ENCODE measurements around the gene PAN3.

The PAN3 gene

DNA sequence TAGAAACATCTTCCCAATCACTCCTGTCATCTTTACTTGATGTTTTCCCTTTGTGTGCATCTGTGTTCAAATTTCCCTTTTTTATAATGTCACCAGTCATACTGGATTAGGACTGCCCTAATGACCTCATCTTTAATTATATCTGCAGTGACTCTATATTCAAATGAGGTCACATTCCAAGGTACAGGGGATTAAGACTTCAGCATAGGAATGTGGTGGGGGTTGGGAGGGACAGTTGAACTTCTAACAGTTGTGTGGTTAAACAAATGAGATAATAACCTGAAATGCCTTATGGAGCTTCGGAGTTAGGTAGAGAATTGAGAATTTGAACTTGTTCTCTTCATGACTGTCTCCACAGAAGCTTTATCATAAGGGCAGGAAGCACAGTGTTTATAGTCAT is 23.0 kb downstream of the PAN3 start:
- Histone ChIP-seq H3K4me3 (replicated peaks; ENCODE audit: insufficient read depth, low read length) (no peak overlapping the region), H3K27ac (replicated peaks) (no peak overlapping the region), H3K27me3 (ENCODE audit: insufficient read depth, poor library complexity, severe bottlenecking) (no peaks in the 10 kb centered on the region)
- DNase-seq (ENCODE audit: low read depth in 1 of 2, low spot score in 1 of 2), result no peak
- no peak for TF ChIP-seq GABPA (IDR thresholded peaks at IDR 0.05; ENCODE audit: low read depth)
- no peak for TF ChIP-seq SPI1 (IDR thresholded peaks at IDR 0.05; ENCODE audit: borderline replicate concordance, low read depth)
- TF ChIP-seq, protein P1, sequence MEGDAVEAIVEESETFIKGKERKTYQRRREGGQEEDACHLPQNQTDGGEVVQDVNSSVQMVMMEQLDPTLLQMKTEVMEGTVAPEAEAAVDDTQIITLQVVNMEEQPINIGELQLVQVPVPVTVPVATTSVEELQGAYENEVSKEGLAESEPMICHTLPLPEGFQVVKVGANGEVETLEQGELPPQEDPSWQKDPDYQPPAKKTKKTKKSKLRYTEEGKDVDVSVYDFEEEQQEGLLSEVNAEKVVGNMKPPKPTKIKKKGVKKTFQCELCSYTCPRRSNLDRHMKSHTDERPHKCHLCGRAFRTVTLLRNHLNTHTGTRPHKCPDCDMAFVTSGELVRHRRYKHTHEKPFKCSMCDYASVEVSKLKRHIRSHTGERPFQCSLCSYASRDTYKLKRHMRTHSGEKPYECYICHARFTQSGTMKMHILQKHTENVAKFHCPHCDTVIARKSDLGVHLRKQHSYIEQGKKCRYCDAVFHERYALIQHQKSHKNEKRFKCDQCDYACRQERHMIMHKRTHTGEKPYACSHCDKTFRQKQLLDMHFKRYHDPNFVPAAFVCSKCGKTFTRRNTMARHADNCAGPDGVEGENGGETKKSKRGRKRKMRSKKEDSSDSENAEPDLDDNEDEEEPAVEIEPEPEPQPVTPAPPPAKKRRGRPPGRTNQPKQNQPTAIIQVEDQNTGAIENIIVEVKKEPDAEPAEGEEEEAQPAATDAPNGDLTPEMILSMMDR (IDR thresholded peaks at IDR 0.05; ENCODE audit: insufficient read depth, low read length), result no peak
- no peak for TF ChIP-seq POLR2AphosphoS5 (IDR thresholded peaks at IDR 0.05; ENCODE audit: low read depth)
- TF ChIP-seq REST (IDR thresholded peaks at IDR 0.05; ENCODE audit: insufficient replicate concordance, low read depth), result no peak

DNA sequence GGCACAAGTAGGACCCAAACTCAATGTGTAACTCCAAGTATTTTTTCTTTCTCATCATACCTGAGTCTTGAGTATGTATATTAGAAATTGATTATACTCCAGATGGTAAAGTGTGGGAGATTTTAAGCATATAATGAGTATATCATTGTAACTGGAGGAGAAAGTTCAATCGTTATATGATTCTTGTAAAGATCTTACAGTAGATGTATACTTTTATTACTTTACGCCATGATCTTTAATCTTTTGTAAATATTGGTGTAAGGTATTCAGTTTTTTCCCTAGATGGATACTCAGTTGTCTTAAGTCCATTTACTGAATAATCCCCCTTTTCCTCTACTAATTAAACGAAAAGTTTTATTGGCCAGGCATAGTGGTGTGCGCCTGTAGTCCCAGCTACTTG is 25.2 kb downstream of the PAN3 start:
- no peak for DNase-seq (ENCODE audit: low read depth in 1 of 2, low spot score in 1 of 2)
- H3K27ac ChIP-seq (replicated peaks), result no peak overlapping the region
- TF ChIP-seq SPI1 (IDR thresholded peaks at IDR 0.05; ENCODE audit: borderline replicate concordance, low read depth), result no peak
- no peak for TF ChIP-seq REST (IDR thresholded peaks at IDR 0.05; ENCODE audit: insufficient replicate concordance, low read depth)
- TF ChIP-seq GABPA (IDR thresholded peaks at IDR 0.05; ENCODE audit: low read depth), result no peak
- no peak for TF ChIP-seq POLR2AphosphoS5 (IDR thresholded peaks at IDR 0.05; ENCODE audit: low read depth)
- TF ChIP-seq, protein P1 (IDR thresholded peaks at IDR 0.05; ENCODE audit: insufficient read depth, low read length), result no peak
- H3K27me3 ChIP-seq (ENCODE audit: insufficient read depth, poor library complexity, severe bottlenecking), result no peaks in the 10 kb centered on the region
- H3K4me3 ChIP-seq (replicated peaks; ENCODE audit: insufficient read depth, low read length), result no peak overlapping the region

DNA sequence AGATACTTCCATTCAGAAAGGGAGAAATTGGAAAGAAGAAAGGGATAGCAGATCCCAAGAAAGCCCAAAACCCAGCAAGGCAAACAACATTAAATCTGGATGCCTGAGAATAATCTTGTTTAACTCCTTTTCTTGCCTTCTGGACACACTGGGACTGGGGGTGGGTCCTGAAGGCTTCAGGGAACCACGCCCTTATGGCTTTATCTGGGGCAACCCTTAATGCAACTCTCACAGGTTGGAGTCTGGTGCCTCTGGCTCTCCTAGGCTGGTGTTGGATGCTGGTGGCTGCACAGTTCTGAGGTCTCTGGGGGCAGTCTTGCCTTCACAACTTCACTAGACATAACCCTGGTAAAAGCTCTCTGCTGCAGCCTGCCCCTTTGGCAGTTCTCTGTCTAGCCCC is 27.9 kb downstream of the PAN3 start:
- Histone ChIP-seq H3K27me3 (ENCODE audit: insufficient read depth, poor library complexity, severe bottlenecking) (no peaks in the 10 kb centered on the region), H3K27ac (replicated peaks) (no peak overlapping the region), H3K4me3 (replicated peaks; ENCODE audit: insufficient read depth, low read length) (no peak overlapping the region)
- DNase-seq (ENCODE audit: low read depth in 1 of 2, low spot score in 1 of 2), result no peak
- TF ChIP-seq SPI1 (IDR thresholded peaks at IDR 0.05; ENCODE audit: borderline replicate concordance, low read depth) (no peak), POLR2AphosphoS5 (IDR thresholded peaks at IDR 0.05; ENCODE audit: low read depth) (no peak), REST (IDR thresholded peaks at IDR 0.05; ENCODE audit: insufficient replicate concordance, low read depth) (no peak), GABPA (IDR thresholded peaks at IDR 0.05; ENCODE audit: low read depth) (no peak)
- TF ChIP-seq, protein P1 (IDR thresholded peaks at IDR 0.05; ENCODE audit: insufficient read depth, low read length), result no peak
